ENCODE data around the gene NECAB3.

The NECAB3 gene

DNA sequence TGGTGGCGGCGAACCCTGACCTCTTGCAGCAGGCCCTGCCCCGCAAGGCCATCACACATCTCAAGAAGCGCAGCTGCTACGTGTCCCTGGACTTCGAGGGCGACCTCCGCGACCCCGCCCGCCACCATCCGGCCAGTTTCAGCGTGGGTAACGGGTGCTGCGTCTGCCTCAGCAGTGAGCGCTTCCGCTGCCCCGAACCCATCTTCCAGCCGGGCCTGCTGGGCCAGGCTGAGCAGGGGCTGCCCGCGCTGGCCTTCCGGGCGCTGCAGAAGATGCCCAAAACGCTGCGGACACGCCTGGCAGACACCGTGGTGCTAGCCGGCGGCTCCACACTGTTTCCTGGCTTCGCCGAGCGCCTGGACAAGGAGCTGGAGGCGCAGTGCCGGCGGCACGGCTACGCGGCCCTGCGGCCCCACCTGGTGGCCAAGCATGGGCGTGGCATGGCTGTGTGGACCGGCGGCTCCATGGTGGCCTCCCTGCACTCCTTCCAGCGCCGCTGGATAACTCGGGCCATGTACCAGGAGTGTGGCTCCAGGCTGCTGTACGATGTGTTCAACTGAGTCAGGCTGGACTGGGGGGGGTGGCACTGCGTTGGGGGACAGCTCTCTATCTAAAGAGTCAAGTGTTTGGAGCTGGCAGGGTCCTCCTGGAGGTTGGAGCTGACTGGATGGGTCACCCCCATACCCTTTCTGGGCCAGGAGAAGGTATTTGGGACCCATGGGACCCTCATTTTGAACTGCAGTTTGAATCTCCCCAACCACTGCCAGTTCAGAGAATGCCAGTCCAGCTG lies 6.4 kb downstream of the NECAB3 start:
- no peaks in the 10 kb centered on the region for H3K27me3 Mint-ChIP-seq (ENCODE audit: low read depth)
- H3K4me1 Mint-ChIP-seq (ENCODE audit: low read depth), result peaks cover 45% of the 10 kb centered on the region
- peak overlapping the region; percentile 65 for H3K27ac Mint-ChIP-seq
- H3K9me3 Mint-ChIP-seq, result no peaks in the 10 kb centered on the region
- peak overlapping the region; percentile 76 for H3K4me3 Mint-ChIP-seq
- peaks cover 20% of the 10 kb centered on the region for H3K36me3 Mint-ChIP-seq (ENCODE audit: low read depth)

DNA sequence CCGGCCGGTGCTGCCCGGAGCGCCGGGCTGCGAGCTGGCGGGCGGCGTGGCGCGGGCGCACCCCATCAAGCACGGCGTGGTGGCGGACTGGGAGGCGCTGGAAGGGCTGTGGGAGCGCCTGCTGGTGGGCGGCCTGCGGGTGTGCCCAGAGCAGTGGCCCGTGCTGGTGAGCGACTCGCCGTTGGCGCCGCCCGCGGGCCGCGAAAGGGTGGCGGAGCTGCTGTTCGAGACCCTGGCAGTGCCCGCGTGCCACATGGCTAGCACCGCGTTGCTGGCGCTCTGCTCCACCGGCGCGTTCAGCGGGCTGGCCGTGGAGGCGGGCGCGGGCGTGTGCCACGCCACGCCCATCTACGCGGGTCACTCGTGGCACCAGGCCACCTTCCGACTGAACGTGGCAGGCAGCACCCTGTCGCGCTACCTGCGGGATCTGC lies 7.0 kb downstream of the NECAB3 start:
- no peaks in the 10 kb centered on the region for H3K27me3 Mint-ChIP-seq (ENCODE audit: low read depth)
- H3K4me3 Mint-ChIP-seq, result peak overlapping the region; percentile 76
- no peaks in the 10 kb centered on the region for H3K9me3 Mint-ChIP-seq
- peak overlapping the region; percentile 65 for H3K27ac Mint-ChIP-seq
- peaks cover 20% of the 10 kb centered on the region for H3K36me3 Mint-ChIP-seq (ENCODE audit: low read depth)
- peaks cover 46% of the 10 kb centered on the region for H3K4me1 Mint-ChIP-seq (ENCODE audit: low read depth)

DNA sequence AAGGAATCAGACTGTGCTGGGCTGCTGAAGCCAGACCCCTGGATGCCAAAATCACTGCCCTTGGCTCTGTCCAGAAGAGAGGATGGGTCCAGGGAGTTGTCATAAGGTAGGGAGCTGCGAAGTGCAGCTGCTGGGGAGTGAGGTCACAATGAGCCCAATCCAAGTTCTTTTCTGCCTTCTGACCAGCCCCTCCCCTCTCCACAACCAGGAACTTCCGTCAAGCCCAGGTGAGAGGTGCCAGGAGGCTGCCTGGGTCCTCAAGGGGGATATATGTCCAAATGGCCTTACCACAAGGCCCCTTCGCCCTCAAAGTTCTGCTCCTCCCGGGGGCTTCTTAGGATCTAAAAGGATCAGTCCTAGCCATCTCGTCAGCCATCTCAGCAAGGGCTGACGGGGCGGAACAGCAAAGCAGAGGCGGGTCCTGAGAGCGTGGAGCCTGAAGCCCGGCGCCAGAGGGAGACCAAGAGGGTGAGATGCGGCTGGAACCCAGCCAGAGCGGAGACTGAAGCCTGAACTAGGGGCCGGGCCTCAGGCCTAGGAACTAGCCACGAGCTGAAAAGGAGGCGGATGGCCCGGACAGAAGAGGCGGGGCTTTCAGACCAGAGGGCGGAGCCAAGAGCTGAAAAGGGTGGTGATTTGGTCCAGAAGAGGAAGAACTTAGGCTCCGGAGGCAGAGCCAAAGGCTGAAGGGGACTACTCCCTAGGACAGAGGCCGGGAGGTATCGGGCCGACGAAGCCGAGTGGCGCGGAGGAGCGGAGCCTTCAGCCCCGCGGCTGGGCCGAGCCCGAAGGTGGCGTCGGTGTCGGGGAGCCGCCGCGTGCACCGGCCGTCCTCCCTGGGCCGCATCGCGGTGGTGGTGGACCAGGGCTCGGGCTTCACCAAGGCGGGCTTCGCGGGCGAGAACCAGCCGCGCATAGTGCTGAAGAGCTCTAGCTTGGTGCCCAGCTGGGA lies 7.7 kb downstream of the NECAB3 start, which contains the start of gene ACTL10:
Gene ACTL10 (plus strand): TSS at position 651 of the 952 bp plus-strand sequence. CDS start 555 bp downstream, outside the sequence.
- Mint-ChIP-seq H3K4me3 (peak within 1 kb of the TSS; percentile 92), H3K27ac (peak within 1 kb of the TSS; percentile 92), H3K9me3 (no peaks in the 10 kb centered on the region), H3K36me3 (ENCODE audit: low read depth) (peaks cover 17% of the 10 kb centered on the region), H3K27me3 (ENCODE audit: low read depth) (no peaks in the 10 kb centered on the region), H3K4me1 (ENCODE audit: low read depth) (peaks cover 45% of the 10 kb centered on the region)

DNA sequence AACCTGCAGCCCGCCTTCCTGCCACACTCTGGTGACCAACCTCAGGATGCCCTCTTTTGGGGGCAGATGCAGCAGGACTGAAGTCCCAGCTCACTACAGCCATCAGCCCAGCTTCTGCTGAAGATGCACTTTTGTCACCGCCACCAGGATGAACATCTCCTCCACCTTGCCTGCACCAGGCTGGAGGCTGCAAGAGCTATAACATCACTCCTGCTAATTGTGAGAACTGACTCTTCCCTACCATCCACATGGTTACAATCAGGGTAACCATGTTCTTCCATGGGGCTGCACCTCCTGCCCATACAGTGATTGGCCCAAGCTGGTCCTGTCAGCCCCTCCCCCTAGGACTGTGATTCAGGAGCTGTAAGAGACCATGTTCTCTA lies 9.5 kb downstream of the NECAB3 start:
- Mint-ChIP-seq H3K27me3 (ENCODE audit: low read depth) (no peaks in the 10 kb centered on the region), H3K4me3 (peak overlapping the region; percentile 89), H3K4me1 (ENCODE audit: low read depth) (peaks cover 40% of the 10 kb centered on the region), H3K36me3 (ENCODE audit: low read depth) (peaks cover 10% of the 10 kb centered on the region), H3K27ac (peak overlapping the region; percentile 91), H3K9me3 (no peaks in the 10 kb centered on the region)

DNA sequence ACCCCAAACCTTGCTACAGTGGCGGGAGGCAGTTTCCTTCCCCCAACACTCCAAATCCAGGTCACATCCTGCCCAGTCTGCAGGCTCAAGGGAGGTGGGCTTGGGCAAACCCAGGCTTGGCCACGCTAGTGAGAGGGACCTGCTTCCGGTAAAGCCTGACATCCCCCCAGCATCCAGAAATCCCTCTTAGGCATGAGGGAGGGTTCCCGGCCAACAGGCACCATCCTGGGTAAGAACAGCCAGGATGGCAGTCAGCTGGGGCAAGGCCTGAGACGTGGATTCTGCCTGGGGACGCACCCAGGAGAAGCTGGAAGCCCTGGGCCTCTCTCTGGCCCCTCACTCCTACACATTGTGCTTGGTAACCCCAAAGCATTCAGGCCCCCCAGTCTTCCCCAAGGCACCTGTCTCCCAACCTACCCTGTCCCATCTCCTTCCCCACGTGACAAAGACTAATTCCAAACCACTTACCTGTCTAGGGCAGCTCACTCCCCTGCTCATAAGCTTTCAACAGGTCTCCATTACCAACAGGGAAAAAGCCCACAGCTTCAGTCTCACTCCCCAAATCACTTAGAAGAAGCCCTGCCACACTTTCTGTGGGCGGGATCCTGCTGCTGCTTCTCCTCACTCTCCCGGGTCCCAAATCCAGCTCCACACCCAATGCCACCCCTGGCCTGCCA lies 10.0 kb downstream of the NECAB3 start:
- Mint-ChIP-seq H3K27me3 (ENCODE audit: low read depth) (no peaks in the 10 kb centered on the region), H3K27ac (peak overlapping the region; percentile 91), H3K4me3 (peak overlapping the region; percentile 89), H3K36me3 (ENCODE audit: low read depth) (peaks cover 9% of the 10 kb centered on the region), H3K9me3 (no peaks in the 10 kb centered on the region), H3K4me1 (ENCODE audit: low read depth) (peaks cover 39% of the 10 kb centered on the region)

DNA sequence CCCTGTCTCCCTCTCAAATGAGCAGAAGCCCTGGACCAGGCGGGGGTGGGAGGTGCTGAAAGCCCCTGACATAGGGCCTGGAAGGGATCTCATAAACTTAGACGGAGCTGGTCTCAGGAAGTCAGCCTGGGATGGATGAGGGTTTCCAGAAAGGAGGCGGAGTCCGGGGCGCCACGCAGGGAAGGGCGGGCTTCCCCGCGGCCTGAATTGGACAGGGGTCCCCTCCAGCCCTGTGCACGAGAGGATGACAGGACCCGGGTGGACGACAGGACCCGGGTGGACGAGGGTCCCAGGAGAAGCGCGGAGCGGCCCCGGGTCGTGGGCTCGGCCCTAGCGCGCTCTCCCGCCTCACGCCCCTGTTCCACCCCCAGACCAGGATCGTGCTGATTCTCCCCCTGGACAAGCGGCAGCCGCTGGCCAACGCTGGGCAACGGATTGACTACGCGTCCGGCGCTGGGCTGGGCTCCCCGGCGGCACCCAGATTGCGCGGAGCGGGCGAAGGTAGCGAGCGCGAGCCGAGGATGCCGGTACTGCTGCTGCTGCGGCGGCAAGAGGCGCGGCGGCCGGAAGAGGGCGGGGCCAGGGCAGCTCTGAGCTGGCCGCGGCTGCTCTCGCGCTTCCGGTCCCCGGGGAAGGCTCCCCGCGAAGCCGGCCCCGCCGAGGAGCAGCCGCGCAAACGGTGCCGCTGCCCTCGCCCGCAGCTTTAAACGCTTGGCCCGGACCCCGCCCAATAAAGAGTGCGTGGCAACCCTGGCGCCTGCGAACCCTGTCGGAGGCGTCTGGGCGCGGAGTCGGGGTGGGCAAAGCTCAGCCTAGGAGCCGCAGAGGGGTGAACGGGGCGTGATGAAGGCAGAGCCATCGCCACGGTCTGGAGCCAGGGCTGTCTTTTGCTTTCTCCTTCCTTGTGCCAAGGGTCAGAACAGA lies 10.8 kb downstream of the NECAB3 start:
- H3K27me3 Mint-ChIP-seq (ENCODE audit: low read depth), result no peaks in the 10 kb centered on the region
- peaks cover 11% of the 10 kb centered on the region for H3K36me3 Mint-ChIP-seq (ENCODE audit: low read depth)
- H3K4me1 Mint-ChIP-seq (ENCODE audit: low read depth), result peaks cover 37% of the 10 kb centered on the region
- H3K27ac Mint-ChIP-seq, result peak overlapping the region; percentile 91
- peak overlapping the region; percentile 89 for H3K4me3 Mint-ChIP-seq
- H3K9me3 Mint-ChIP-seq, result no peaks in the 10 kb centered on the region

DNA sequence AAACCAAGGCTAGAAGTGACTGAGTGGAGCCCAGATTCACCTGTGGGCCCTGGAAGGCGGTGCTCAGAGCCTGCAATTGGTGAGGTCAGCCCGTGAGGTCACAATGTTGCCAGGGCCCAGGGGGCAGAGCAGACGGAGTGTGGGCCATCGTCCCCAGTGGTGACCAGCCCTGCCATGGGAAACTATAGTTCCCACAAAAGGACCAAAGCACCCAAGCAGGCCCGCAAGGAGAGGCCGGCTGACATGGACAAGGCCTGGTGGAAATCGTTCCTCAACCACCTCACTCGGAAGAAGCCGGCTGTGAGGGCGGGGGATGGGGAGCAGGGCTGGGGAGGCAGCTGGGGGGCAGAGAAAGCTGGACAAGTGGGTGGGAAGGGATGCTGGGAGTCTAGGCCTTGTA lies 12.1 kb downstream of the NECAB3 start, which contains the start of gene C20orf144:
Gene C20orf144 (plus strand): TSS at position 156 of the 400 bp plus-strand sequence. CDS start 19 bp downstream, at position 175.
- Mint-ChIP-seq H3K9me3 (no peaks in the 10 kb centered on the region), H3K4me1 (ENCODE audit: low read depth) (peaks cover 31% of the 10 kb centered on the region), H3K4me3 (peak within 1 kb of the TSS; percentile 89), H3K36me3 (ENCODE audit: low read depth) (peaks cover 14% of the 10 kb centered on the region), H3K27me3 (ENCODE audit: low read depth) (no peaks in the 10 kb centered on the region), H3K27ac (peak within 1 kb of the TSS; percentile 89)

DNA sequence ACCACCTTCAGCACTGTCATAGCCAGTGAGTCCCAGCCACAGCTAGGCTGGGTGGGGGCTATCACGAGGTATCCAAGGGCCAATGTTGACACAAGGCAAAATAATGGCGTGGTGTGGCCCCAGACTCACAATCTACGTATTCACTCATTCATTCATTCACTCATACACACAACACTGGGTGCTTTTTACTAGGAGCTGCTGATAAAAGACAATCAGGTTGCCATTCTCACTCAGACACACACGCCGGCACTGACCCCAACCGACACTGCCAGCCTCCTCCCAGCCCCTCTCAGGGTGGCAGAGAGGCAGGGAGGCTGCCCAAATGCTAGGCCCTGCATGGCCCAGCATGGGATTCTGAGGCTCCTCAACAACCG lies 13.6 kb downstream of the NECAB3 start:
- H3K4me1 Mint-ChIP-seq (ENCODE audit: low read depth), result peaks cover 23% of the 10 kb centered on the region
- no peak overlapping the region for H3K4me3 Mint-ChIP-seq
- H3K27me3 Mint-ChIP-seq (ENCODE audit: low read depth), result no peaks in the 10 kb centered on the region
- peaks cover 14% of the 10 kb centered on the region for H3K36me3 Mint-ChIP-seq (ENCODE audit: low read depth)
- no peak overlapping the region for H3K27ac Mint-ChIP-seq
- no peaks in the 10 kb centered on the region for H3K9me3 Mint-ChIP-seq

DNA sequence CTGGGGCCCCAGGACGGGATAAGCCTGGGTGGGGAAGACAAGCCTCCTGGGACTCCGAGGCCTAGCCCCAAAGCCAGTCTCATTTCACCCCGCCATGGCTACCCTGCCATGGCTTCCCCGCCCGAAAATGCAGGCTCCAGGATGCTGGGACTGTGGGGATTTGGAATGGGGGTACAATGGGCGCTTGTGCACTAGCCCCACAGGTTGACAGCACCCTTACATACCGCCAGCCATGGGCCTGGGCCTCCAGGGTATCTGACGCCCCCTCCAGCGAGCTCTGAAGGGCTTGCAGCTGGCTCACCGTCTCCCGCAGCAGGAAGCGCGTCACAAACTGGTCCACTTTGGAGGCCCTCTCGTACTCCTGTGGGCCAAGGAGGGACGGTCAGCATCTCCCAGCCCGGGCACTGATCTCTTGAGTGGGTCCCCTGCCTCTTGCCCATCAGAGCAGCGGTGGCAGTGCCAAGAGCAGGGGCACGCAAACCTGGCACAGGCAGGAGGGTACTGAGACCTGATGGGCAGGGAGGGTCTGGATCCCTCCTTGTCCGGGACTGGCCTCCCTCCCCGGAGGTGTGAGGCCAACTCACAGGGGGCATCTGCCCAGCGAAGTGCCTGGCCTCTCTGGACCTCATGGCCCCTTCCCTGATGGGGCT lies 14.1 kb downstream of the NECAB3 start:
- no peak overlapping the region for H3K4me3 Mint-ChIP-seq
- peaks cover 14% of the 10 kb centered on the region for H3K36me3 Mint-ChIP-seq (ENCODE audit: low read depth)
- H3K27me3 Mint-ChIP-seq (ENCODE audit: low read depth), result no peaks in the 10 kb centered on the region
- no peak overlapping the region for H3K27ac Mint-ChIP-seq
- peaks cover 19% of the 10 kb centered on the region for H3K4me1 Mint-ChIP-seq (ENCODE audit: low read depth)
- no peaks in the 10 kb centered on the region for H3K9me3 Mint-ChIP-seq

DNA sequence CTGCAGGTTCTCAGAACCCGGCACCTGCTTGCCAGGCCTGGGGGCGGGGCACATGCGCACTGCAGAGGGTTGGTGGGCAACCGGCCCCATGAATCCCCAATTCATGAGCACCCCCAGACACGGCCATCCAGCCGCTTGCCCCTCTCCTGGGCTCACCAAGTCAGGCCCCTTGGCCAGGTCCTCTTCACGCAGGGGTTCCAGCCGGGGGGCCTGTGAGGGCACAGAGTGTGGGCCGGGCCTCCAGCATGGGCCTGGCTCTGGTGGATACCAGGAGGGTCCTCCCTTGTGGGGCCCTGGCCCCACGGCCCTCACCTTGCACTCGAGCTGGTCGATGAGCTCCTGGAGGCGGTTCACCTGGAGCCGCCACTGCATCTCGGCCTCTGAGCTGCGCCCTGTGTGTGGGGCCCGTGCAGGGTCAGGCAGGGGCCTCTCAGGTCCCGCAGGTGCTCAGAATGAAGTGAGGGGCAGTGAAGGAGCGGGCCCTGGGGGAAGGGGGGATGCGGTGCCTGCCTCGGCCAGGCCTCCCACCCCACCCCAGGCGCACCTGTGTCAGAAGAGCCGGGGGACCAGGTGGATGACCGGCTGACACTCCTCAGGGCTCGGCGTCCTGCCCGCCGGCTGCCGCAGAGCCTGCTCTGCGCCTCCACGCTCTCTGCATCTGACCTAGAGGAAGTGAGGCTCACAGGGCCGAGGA lies 14.7 kb downstream of the NECAB3 start:
- H3K27me3 Mint-ChIP-seq (ENCODE audit: low read depth), result no peaks in the 10 kb centered on the region

DNA sequence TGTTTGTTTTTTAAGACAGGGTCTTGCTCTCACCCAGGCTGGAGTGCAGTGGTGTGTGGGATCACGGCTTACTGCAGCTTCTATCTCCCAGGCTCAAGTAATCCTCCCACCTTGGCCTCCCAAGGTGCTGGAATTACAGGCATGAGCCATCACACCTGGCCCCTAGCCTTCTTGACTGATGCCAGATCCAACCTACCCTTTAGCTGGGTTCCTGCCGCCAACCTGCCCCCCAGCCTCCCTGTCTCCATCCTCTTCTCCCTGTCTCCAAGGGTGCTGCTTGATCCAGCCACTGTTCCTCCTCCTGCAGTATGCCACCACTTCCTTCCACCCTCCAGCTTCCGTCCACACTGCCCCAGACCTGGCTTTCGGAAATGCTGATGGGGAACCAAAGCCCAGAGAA lies 15.3 kb downstream of the NECAB3 start:
- Mint-ChIP-seq H3K27ac (no peak overlapping the region), H3K27me3 (ENCODE audit: low read depth) (no peaks in the 10 kb centered on the region), H3K9me3 (no peaks in the 10 kb centered on the region), H3K4me3 (no peak overlapping the region), H3K36me3 (ENCODE audit: low read depth) (peaks cover 10% of the 10 kb centered on the region), H3K4me1 (ENCODE audit: low read depth) (peaks cover 9% of the 10 kb centered on the region)

More for the DNA sequence above, 14.7 kb downstream of the NECAB3 start:
- Mint-ChIP-seq H3K4me3 (no peak overlapping the region), H3K36me3 (ENCODE audit: low read depth) (peaks cover 12% of the 10 kb centered on the region), H3K27ac (no peak overlapping the region), H3K4me1 (ENCODE audit: low read depth) (peaks cover 12% of the 10 kb centered on the region), H3K9me3 (no peaks in the 10 kb centered on the region)

DNA sequence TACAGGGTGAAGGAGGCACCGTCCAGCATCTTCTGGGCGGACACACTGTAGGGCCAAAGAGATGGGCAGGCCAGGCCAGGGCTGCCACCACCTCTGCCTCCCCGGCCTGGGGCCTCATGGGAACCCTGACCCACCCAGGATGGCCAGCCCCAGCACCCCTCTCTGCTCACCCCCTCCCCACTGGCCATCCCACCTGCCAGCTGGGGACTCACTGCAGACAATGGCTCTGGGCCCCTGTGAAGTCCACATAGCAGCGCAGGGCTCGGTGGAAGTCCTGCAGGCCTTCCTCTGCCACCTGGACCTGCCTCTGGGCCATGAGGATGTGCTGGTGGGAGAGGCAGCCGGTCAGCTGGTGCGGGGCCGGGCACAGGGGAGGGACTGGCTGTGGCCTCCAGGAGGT lies 15.7 kb downstream of the NECAB3 start:
- Mint-ChIP-seq H3K27me3 (ENCODE audit: low read depth) (no peaks in the 10 kb centered on the region), H3K36me3 (ENCODE audit: low read depth) (peaks cover 10% of the 10 kb centered on the region), H3K4me1 (ENCODE audit: low read depth) (peaks cover 9% of the 10 kb centered on the region), H3K27ac (no peak overlapping the region), H3K4me3 (no peak overlapping the region), H3K9me3 (no peaks in the 10 kb centered on the region)

All from T-helper 1 cell treated with Interleukin-12 subunit alpha and Interleukin-12 subunit beta and Interleukin-4 antibody, amounts not matched to agents 30 μg/mL and 1 μg/mL, for 36 hours (primary cell).